K562 (cell line): ENCODE measurements around the gene ANKRD60.

ENCODE experiments used
- ATF1 ChIP-seq, 2 experiments: fragments of 450-650 bp in 1 of 2; IDR thresholded peaks; 2 replicates each; pipeline ENCODE4 v1.6.1; 2016; ENCODE audit warnings: missing compliant biosample characterization in 1 of 2, missing genetic modification characterization in 1 of 2
- CC2D1A ChIP-seq: fragments of 450-650 bp; IDR thresholded peaks from 2 replicates; pipeline ENCODE4 v1.6.1; 2017; ENCODE audit warnings: mild to moderate bottlenecking
- CHD2 ChIP-seq: IDR thresholded peaks from 2 replicates; pipeline ENCODE4 v1.6.1; 2011; ENCODE audit warnings: low read depth, low read length
- CTCF ChIP-seq, 3 experiments: IDR thresholded peaks in 2 of 3; conservative IDR thresholded peaks in 1 of 3; 2 replicates each; pipeline ENCODE4 v1.5.1; 2011 to 2012; ENCODE audit warnings: low read length in 3 of 3, mild to moderate bottlenecking in 3 of 3, control low read depth in 2 of 3, improper control_type of control experiment in 1 of 3, inconsistent platforms in 1 of 3, low read depth in 1 of 3, mixed read lengths in 1 of 3, moderate library complexity in 1 of 3; ENCODE audit not compliant: insufficient read depth in 2 of 3
- GATAD2B ChIP-seq: fragments of 450-650 bp; IDR thresholded peaks from 2 replicates; pipeline ENCODE4 v1.6.1; 2017; ENCODE audit warnings: mild to moderate bottlenecking, borderline replicate concordance
- HNRNPL ChIP-seq: fragments of 200-400 bp; formaldehyde crosslinking; IDR thresholded peaks from 2 replicates; pipeline ENCODE4 v1.6.1; 2017; ENCODE audit warnings: low read depth, mild to moderate bottlenecking, low read length
- HNRNPUL1 ChIP-seq: fragments of 200-400 bp; formaldehyde crosslinking; IDR thresholded peaks from 2 replicates; pipeline ENCODE4 v1.6.1; 2017; ENCODE audit warnings: low read length
- JUN ChIP-seq, 2 experiments: sonication (generic) in 1 of 2; formaldehyde crosslinking in 1 of 2; IDR thresholded peaks; 2 replicates each; pipeline versions ENCODE4 v1.6.1 to v1.8.0; 2012 to 2022; ENCODE audit warnings: borderline replicate concordance in 2 of 2, mild to moderate bottlenecking in 2 of 2, improper control_type of control experiment in 1 of 2, low read depth in 1 of 2, low read length in 1 of 2, missing genetic modification reagents in 1 of 2
- MAX ChIP-seq: sonication (generic); formaldehyde crosslinking; IDR thresholded peaks from 2 replicates; pipeline ENCODE4 v1.9.0; 2022; ENCODE audit warnings: mild to moderate bottlenecking, missing genetic modification reagents
- POLR2A ChIP-seq: fragments of 450-650 bp; conservative IDR thresholded peaks from 2 replicates; pipeline ENCODE4 v1.6.1; 2016
- TOE1 ChIP-seq, 2 experiments: fragments of 450-650 bp in 1 of 2; sonication (generic) in 1 of 2; formaldehyde crosslinking in 1 of 2; IDR thresholded peaks; 2 replicates each; pipeline versions ENCODE4 v1.7.1 to v1.8.0; 2016 to 2022; ENCODE audit warnings: borderline replicate concordance in 2 of 2, mild to moderate bottlenecking in 2 of 2, antibody characterized with exemption in 1 of 2, inconsistent platforms in 1 of 2, low read depth in 1 of 2, missing genetic modification reagents in 1 of 2, moderate library complexity in 1 of 2
- YBX1 ChIP-seq: fragments of 450-650 bp; IDR thresholded peaks from 2 replicates; pipeline ENCODE4 v1.7.1; 2016; ENCODE audit warnings: mild to moderate bottlenecking
- ZBTB8A ChIP-seq: fragments of 450-650 bp; IDR thresholded peaks from 2 replicates; pipeline ENCODE4 v1.6.1; 2018; ENCODE audit warnings: mild to moderate bottlenecking, moderate library complexity; ENCODE audit not compliant: partially characterized antibody
- TF ChIP-seq, protein P1 (sequence below): IDR thresholded peaks from 3 replicates; pipeline ENCODE4 v1.6.1; 2011; ENCODE audit warnings: borderline replicate concordance, mild to moderate bottlenecking; ENCODE audit not compliant: insufficient read length, insufficient read depth

GRCh38 chr20:58268421-58268821, 40.0 kb upstream of the ANKRD60 start:
- TF ChIP-seq ZBTB8A (no peak), HNRNPL (no peak), TOE1 (IDR thresholded peaks at IDR 0.05; ENCODE audit: borderline replicate concordance) (no peak), TOE1 (CRISPR knock-in tag; IDR thresholded peaks at IDR 0.05; ENCODE audit: borderline replicate concordance, low read depth) (no peak), POLR2A (no peak), MAX (CRISPR knock-in tag) (no peak), YBX1 (no peak), CTCF (IDR thresholded peaks at IDR 0.05 in 2 of 3, conservative IDR thresholded peaks at IDR 0.05 in 1 of 3; ENCODE audit: insufficient read depth in 2 of 3, low read depth in 1 of 3, low read length in 3 of 3) (no peak), GATAD2B (no peak), CC2D1A (no peak), CHD2 (no peak), JUN (IDR thresholded peaks at IDR 0.05; ENCODE audit: borderline replicate concordance, low read depth, low read length) (no peak), JUN (CRISPR knock-in tag; IDR thresholded peaks at IDR 0.05; ENCODE audit: borderline replicate concordance) (no peak), HNRNPUL1 (no peak), ATF1 (CRISPR knock-in tag; IDR thresholded peaks at IDR 0.05) (no peak), ATF1 (tag; IDR thresholded peaks at IDR 0.05) (no peak)
- TF ChIP-seq, protein P1, sequence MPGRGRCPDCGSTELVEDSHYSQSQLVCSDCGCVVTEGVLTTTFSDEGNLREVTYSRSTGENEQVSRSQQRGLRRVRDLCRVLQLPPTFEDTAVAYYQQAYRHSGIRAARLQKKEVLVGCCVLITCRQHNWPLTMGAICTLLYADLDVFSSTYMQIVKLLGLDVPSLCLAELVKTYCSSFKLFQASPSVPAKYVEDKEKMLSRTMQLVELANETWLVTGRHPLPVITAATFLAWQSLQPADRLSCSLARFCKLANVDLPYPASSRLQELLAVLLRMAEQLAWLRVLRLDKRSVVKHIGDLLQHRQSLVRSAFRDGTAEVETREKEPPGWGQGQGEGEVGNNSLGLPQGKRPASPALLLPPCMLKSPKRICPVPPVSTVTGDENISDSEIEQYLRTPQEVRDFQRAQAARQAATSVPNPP = no peak
